22Rv1 (cell line): ENCODE data around the gene NUDT8.

Experiments
- ZFX ChIP-seq: fragments of 450-650 bp; IDR thresholded peaks from 2 replicates; pipeline ENCODE4 v1.6.1; 2017; ENCODE audit warnings: antibody characterized with exemption, borderline replicate concordance
- TF ChIP-seq, protein P1 (sequence below): fragments of 450-650 bp; IDR thresholded peaks from 2 replicates; pipeline ENCODE4 v1.5.1; 2017; ENCODE audit warnings: mild to moderate bottlenecking

DNA sequence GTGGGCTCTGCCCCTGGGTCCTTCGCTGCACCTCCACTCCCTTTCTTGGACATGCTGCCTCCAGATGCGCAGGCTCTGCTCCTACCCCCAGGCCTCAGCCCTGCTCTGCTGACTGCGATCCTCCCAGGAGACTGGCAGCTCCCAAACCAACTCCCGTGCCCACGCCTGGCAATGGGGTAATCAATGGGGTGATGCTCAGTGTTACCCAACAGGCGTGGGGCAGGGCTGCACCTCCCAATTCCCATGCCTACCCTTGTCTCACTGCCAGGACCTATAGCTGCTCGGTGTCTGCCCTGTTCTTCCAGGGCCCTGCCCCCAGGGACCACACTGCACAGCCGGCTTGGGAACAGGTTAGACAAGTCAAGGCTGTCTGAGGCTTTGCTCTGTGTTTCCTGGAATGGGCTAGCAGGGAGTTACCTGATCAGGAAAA, 44.7 kb upstream of the NUDT8 start, which contains the start of gene ALDH3B2:
- TF ChIP-seq, protein P1, sequence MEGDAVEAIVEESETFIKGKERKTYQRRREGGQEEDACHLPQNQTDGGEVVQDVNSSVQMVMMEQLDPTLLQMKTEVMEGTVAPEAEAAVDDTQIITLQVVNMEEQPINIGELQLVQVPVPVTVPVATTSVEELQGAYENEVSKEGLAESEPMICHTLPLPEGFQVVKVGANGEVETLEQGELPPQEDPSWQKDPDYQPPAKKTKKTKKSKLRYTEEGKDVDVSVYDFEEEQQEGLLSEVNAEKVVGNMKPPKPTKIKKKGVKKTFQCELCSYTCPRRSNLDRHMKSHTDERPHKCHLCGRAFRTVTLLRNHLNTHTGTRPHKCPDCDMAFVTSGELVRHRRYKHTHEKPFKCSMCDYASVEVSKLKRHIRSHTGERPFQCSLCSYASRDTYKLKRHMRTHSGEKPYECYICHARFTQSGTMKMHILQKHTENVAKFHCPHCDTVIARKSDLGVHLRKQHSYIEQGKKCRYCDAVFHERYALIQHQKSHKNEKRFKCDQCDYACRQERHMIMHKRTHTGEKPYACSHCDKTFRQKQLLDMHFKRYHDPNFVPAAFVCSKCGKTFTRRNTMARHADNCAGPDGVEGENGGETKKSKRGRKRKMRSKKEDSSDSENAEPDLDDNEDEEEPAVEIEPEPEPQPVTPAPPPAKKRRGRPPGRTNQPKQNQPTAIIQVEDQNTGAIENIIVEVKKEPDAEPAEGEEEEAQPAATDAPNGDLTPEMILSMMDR: no peak
- no peak for TF ChIP-seq ZFX
